Epithelial cell of proximal tubule (primary cell): ENCODE results near the gene DOCK2. TPM values are rescaled to one million over a fixed set of nuclear protein-coding genes. Genes with fewer than 3 reads are reported as not detected.

ENCODE experiments used
- DNase-seq: peaks from one replicate; pipeline ENCODE4 v3.0.0-alpha.2; 2011; ENCODE audit warnings: low read depth
- H3K4me3 ChIP-seq: 2 replicates; pipeline ENCODE4 v1.5.1; 2011; ENCODE audit warnings: low read depth, mild to moderate bottlenecking, low read length
- total RNA-seq: library from RNA; depleted of rRNA; stranded (reverse); fragments of >200 nt; gene quantifications from 2 replicates; pipeline ENCODE4 v1.2.3, GENCODE V29; 2015
- TF ChIP-seq, protein P1 (sequence below): conservative IDR thresholded peaks from 2 replicates; pipeline ENCODE4 v1.5.1; 2012; ENCODE audit warnings: low read depth, mild to moderate bottlenecking, low read length

Gene DOCK2
- total RNA-seq, 1 donor from 2014 or later: 30.4 TPM

- TF ChIP-seq, protein P1, sequence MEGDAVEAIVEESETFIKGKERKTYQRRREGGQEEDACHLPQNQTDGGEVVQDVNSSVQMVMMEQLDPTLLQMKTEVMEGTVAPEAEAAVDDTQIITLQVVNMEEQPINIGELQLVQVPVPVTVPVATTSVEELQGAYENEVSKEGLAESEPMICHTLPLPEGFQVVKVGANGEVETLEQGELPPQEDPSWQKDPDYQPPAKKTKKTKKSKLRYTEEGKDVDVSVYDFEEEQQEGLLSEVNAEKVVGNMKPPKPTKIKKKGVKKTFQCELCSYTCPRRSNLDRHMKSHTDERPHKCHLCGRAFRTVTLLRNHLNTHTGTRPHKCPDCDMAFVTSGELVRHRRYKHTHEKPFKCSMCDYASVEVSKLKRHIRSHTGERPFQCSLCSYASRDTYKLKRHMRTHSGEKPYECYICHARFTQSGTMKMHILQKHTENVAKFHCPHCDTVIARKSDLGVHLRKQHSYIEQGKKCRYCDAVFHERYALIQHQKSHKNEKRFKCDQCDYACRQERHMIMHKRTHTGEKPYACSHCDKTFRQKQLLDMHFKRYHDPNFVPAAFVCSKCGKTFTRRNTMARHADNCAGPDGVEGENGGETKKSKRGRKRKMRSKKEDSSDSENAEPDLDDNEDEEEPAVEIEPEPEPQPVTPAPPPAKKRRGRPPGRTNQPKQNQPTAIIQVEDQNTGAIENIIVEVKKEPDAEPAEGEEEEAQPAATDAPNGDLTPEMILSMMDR: no peak
- DNase-seq: no peak
- no peak overlapping the region for H3K4me3 ChIP-seq
Observed at GRCh38 chr5:169869066-169869465, 232.0 kb downstream of the DOCK2 start.

- TF ChIP-seq, protein P1: no peak
- no peak overlapping the region for H3K4me3 ChIP-seq
- no peak for DNase-seq
Observed at GRCh38 chr5:169870211-169870610, 233.1 kb downstream of the DOCK2 start.

DNA sequence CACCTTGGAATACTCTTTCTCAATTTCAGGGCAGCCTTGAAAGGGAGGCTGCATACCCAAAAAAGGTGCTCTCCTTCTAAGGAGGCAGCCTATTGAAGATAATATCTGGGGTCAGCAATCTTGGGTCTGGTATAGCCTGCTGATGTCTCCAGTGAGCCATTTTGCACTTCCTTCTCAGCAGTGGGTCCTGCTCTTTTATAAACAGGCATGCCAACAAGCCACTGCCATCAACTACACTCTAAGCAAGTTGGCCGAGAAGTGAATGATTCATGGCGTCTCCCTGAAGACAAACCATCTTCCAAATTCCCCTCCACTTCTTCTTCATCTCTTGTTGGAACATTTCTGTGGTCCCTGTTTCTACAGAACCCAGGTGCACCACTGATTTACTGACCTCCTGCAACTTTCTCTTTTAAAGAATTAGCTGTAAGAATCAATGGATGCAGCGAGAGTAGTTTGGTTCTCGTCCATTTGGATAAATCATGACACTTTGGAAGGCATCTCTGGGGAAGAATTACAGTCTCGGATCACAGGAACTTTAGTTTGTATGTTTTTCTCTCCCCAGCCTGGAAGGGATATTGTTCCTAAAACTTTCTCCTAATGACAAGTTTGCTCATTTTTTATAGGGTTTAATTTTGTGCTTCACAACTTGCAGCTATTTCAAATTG is 234.9 kb downstream of the DOCK2 start:
- H3K4me3 ChIP-seq: no peak overlapping the region
- no peak for DNase-seq
- TF ChIP-seq, protein P1: no peak

GRCh38 chr5:169873642-169874041 is 236.6 kb downstream of the DOCK2 start:
- H3K4me3 ChIP-seq: no peak overlapping the region
- TF ChIP-seq, protein P1: no peak
- no peak for DNase-seq

DNA sequence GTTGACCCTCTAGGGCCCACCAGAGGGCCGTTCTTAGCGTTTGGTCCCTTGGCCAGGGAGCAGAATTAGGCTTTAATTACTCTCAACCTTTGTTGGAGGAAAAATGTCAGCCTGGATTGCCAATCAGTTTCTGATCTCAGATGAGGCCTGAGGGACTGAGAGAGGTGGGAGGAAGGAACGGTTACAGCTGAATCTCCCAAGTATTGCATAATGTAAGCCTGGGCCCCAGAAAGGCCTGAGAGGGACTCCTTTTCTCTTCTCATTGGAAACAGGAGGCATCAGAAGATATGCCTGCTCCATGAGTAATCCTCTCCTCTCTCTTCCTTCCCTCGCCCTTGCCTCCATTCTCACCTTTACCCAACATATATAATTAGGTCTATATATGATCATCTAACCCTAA is 237.5 kb downstream of the DOCK2 start:
- TF ChIP-seq, protein P1: no peak

GRCh38 chr5:169875091-169875728 is 238.1 kb downstream of the DOCK2 start:
- TF ChIP-seq, protein P1: no peak
- H3K4me3 ChIP-seq: no peak overlapping the region
- DNase-seq: no peak

More for the DNA sequence above, 237.5 kb downstream of the DOCK2 start:
- H3K4me3 ChIP-seq: no peak overlapping the region
- DNase-seq: no peak

- no peak for DNase-seq
- TF ChIP-seq, protein P1: no peak
- no peak overlapping the region for H3K4me3 ChIP-seq
Observed at GRCh38 chr5:169875731-169876130, 238.7 kb downstream of the DOCK2 start.
